ENCODE measurements around the gene HHIP. TPM values are rescaled to one million over a fixed set of nuclear protein-coding genes. Genes with fewer than 3 reads are reported as not detected.

HHIP gene
- total RNA-seq, 1 donor from 2014 or later: 38.3 TPM

- no peaks in the 10 kb centered on the region for H3K9me3 Mint-ChIP-seq (ENCODE audit: low read depth)
- H3K36me3 Mint-ChIP-seq (ENCODE audit: low read depth): peaks cover 6% of the 10 kb centered on the region
- no peak overlapping the region for H3K27ac Mint-ChIP-seq (ENCODE audit: unreplicated experiment)
- peaks cover 12% of the 10 kb centered on the region for H3K4me1 Mint-ChIP-seq (ENCODE audit: low read depth)
- DNase-seq (ENCODE audit: low spot score): no peak
- H3K4me3 Mint-ChIP-seq (ENCODE audit: unreplicated experiment): no peak overlapping the region
- H3K27me3 Mint-ChIP-seq (ENCODE audit: low read depth): no peaks in the 10 kb centered on the region
- TF ChIP-seq CTCF (IDR thresholded peaks at IDR 0.05): no peak
Observed at GRCh38 chr4:144715230-144715629, 69.3 kb downstream of the HHIP start.

- Mint-ChIP-seq H3K27me3 (ENCODE audit: low read depth) (no peaks in the 10 kb centered on the region), H3K4me1 (ENCODE audit: low read depth) (peaks cover 21% of the 10 kb centered on the region), H3K27ac (ENCODE audit: unreplicated experiment) (no peak overlapping the region), H3K9me3 (ENCODE audit: low read depth) (no peaks in the 10 kb centered on the region), H3K4me3 (ENCODE audit: unreplicated experiment) (no peak overlapping the region), H3K36me3 (ENCODE audit: low read depth) (peaks cover 6% of the 10 kb centered on the region)
- TF ChIP-seq CTCF (IDR thresholded peaks at IDR 0.05): no peak
- no peak for DNase-seq (ENCODE audit: low spot score)
Observed at GRCh38 chr4:144716778-144717177, 70.8 kb downstream of the HHIP start.

DNA sequence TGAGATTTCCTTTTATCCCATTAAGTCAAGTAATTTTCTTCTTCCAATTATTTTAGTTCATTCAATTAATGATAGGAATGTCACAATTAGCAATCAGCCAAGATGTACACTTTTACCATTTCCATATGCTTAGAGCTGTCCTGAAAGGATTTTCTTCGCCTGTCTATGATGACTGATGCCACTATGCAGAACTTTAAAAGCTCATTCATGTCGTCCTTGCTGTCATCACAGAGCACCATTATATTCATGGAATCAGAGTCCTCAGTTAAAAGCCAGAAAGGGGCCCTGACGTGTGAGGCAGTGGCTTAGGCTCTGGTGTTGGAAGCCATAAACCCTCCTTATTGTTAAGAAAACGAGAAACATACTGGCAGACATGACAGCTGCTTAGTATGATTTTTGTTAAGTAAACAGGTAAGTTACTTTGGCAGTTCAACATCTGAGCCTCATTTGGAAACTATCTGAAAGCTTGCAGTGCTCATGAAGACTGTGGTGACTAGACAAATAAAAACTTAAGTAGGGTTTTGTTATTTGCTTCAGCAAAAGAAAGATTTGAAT is 73.1 kb downstream of the HHIP start:
- Mint-ChIP-seq H3K4me3 (ENCODE audit: unreplicated experiment) (no peak overlapping the region), H3K27me3 (ENCODE audit: low read depth) (no peaks in the 10 kb centered on the region), H3K36me3 (ENCODE audit: low read depth) (peaks cover 6% of the 10 kb centered on the region), H3K4me1 (ENCODE audit: low read depth) (peaks cover 16% of the 10 kb centered on the region), H3K9me3 (ENCODE audit: low read depth) (no peaks in the 10 kb centered on the region), H3K27ac (ENCODE audit: unreplicated experiment) (no peak overlapping the region)
- DNase-seq (ENCODE audit: low spot score): no peak
- TF ChIP-seq CTCF (IDR thresholded peaks at IDR 0.05): no peak

GRCh38 chr4:144720491-144720890 is 74.5 kb downstream of the HHIP start:
- no peak overlapping the region for H3K4me3 Mint-ChIP-seq (ENCODE audit: unreplicated experiment)
- no peaks in the 10 kb centered on the region for H3K27me3 Mint-ChIP-seq (ENCODE audit: low read depth)
- H3K27ac Mint-ChIP-seq (ENCODE audit: unreplicated experiment): no peak overlapping the region
- no peaks in the 10 kb centered on the region for H3K9me3 Mint-ChIP-seq (ENCODE audit: low read depth)
- H3K4me1 Mint-ChIP-seq (ENCODE audit: low read depth): peaks cover 16% of the 10 kb centered on the region
- DNase-seq (ENCODE audit: low spot score): no peak
- no peak for TF ChIP-seq CTCF (IDR thresholded peaks at IDR 0.05)
- H3K36me3 Mint-ChIP-seq (ENCODE audit: low read depth): peaks cover 2% of the 10 kb centered on the region

DNA sequence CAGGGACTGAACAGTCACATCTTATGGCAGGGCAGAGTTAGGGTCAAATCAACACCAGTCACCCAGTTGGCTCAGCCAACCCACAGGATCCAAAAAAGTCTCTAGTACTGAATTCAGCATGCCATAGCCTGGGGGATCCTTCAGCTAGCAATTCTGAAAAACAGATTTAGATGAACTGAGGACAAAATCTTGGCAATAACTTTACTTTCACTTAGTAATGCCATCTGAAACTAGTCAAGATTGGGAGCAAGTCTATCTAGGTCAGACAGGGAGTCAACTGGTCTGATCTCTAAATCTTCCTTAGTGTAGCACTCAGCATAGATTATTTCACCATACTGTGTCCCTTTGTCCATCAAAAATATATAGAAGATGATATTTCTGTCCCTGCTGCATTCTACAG is 76.0 kb downstream of the HHIP start:
- no peak for TF ChIP-seq CTCF (IDR thresholded peaks at IDR 0.05)
- Mint-ChIP-seq H3K9me3 (ENCODE audit: low read depth) (no peaks in the 10 kb centered on the region), H3K4me3 (ENCODE audit: unreplicated experiment) (no peak overlapping the region), H3K27me3 (ENCODE audit: low read depth) (no peaks in the 10 kb centered on the region), H3K4me1 (ENCODE audit: low read depth) (peaks cover 16% of the 10 kb centered on the region), H3K36me3 (ENCODE audit: low read depth) (peaks cover 1% of the 10 kb centered on the region), H3K27ac (ENCODE audit: unreplicated experiment) (no peak overlapping the region)
- DNase-seq (ENCODE audit: low spot score): no peak
